Stimulated activated CD4-positive, alpha-beta T cell treated with anti-CD3 and anti-CD28 coated beads, TNF-alpha, amount 100 ng/mL, for 24 hours (primary cell): Measurements from ENCODE around the gene ZNF587.
"Not testable (repeated sequence)": the region's sequence is repeated elsewhere in the genome, so short reads cannot be mapped to it uniquely, and the experiment has no call there.

ENCODE experiments used
- DNase-seq, 3 experiments: peaks; one replicate each; pipeline ENCODE4 v3.0.0-alpha.2; 2020; ENCODE audit warnings: low read depth in 3 of 3

ZNF587 gene

GRCh38 chr19:57849666-57850473 lies at the start of gene ZNF587:
ZNF587 (plus strand) TSS chr19:57849859; CDS start chr19:57850039, 180 bp downstream.
- peak; percentile 54 to 69 (median 57) for DNase-seq

- DNase-seq = no peak
Measured at GRCh38 chr19:57800696-57801095, 49.0 kb upstream of the ZNF587 start.

GRCh38 chr19:57802269-57802668 lies 47.4 kb upstream of the ZNF587 start:
- no peak for DNase-seq

- no peak for DNase-seq
Measured at GRCh38 chr19:57803265-57803593, 46.4 kb upstream of the ZNF587 start.

- DNase-seq = no peak
Measured at GRCh38 chr19:57803594-57804325, 45.9 kb upstream of the ZNF587 start.

GRCh38 chr19:57807541-57807940 lies 42.1 kb upstream of the ZNF587 start:
- no peak for DNase-seq

- not testable (repeated sequence) for DNase-seq
Measured at GRCh38 chr19:57810410-57811295, 39.0 kb upstream of the ZNF587 start.

- no peak for DNase-seq
Measured at GRCh38 chr19:57812226-57812625, 37.4 kb upstream of the ZNF587 start.

GRCh38 chr19:57812975-57813820 lies 36.5 kb upstream of the ZNF587 start:
- not testable (repeated sequence) for DNase-seq

GRCh38 chr19:57813919-57814504 lies 35.6 kb upstream of the ZNF587 start:
- DNase-seq = no peak

GRCh38 chr19:57814505-57815246 lies 35.0 kb upstream of the ZNF587 start, which contains the start of gene ZNF552:
ZNF552 (minus strand) TSS chr19:57814913; CDS start chr19:57814743, 170 bp downstream.
- peak; percentile 60 to 70 (median 67) for DNase-seq

- DNase-seq = no peak
Measured at GRCh38 chr19:57815247-57816075, 34.2 kb upstream of the ZNF587 start.

GRCh38 chr19:57816652-57817051 lies 33.0 kb upstream of the ZNF587 start:
- DNase-seq = no peak

GRCh38 chr19:57817976-57818375 lies 31.7 kb upstream of the ZNF587 start:
- no peak for DNase-seq

- no peak for DNase-seq
Measured at GRCh38 chr19:57818378-57818777, 31.3 kb upstream of the ZNF587 start.

GRCh38 chr19:57819475-57820148 lies 30.0 kb upstream of the ZNF587 start:
- DNase-seq = peak; percentile 58 to 77 (median 75)

GRCh38 chr19:57820599-57820998 lies 29.1 kb upstream of the ZNF587 start:
- DNase-seq = no peak

- DNase-seq = not testable (repeated sequence)
Measured at GRCh38 chr19:57821095-57821494, 28.6 kb upstream of the ZNF587 start.
